Measurements from ENCODE around the gene MN1. TPM values are rescaled to one million over a fixed set of nuclear protein-coding genes. Genes with fewer than 3 reads are reported as not detected.

MN1 gene
- total RNA-seq, 1 donor from 2014 or later: 4.0 TPM

DNA sequence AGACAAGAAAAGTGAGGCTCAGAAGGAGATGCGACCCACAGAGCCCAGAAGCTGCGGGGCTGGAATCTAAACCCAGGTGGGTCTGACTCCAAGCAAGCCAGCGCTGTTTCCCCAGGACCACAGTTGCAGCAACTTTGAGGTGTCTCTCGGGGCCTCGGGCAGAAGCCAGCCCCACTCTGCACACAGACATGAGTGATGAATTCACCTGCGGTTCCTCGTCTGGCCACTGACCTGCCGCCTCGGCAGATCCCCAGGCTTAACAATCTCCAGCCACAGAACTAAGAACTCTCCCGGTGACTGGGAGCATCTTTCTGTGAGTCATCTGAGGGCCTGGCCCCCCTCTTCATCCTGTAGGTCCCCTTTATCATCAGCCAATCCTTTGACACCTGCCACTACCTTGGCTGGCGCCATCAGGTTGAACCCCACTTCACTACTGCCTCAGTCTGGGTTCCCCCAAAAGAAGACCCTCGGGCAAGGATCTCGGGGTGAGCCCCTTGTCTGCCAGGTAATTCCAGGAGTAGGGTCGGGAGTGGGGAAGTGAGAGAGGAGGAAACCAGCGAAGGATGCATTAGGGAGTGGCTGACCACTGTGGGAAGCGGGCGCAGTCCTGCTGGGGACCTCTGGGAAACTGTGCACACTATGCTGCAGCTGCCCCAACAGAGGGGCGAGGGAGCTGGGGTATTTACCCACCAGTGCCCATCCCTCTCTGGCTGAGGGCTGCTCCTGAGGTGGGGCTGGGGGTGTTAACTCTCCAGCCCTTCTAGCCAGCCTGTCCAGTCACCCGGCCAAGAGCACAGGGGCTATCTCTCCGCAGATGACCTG lies 33.0 kb upstream of the MN1 start:
- intact Hi-C loops (cut with DNase I): no loop called here
- no peak overlapping the region for H3K4me3 ChIP-seq
- no peaks in the 10 kb centered on the region for H3K36me3 ChIP-seq
- no peaks in the 10 kb centered on the region for H3K4me1 ChIP-seq
- H3K27ac ChIP-seq: no peak overlapping the region
- ATAC-seq: no peak
- H3K27me3 ChIP-seq: no peaks in the 10 kb centered on the region
- no peak for DNase-seq
- H3K9me3 ChIP-seq: no peaks in the 10 kb centered on the region
- TF ChIP-seq CTCF (IDR thresholded peaks at IDR 0.05): no peak

DNA sequence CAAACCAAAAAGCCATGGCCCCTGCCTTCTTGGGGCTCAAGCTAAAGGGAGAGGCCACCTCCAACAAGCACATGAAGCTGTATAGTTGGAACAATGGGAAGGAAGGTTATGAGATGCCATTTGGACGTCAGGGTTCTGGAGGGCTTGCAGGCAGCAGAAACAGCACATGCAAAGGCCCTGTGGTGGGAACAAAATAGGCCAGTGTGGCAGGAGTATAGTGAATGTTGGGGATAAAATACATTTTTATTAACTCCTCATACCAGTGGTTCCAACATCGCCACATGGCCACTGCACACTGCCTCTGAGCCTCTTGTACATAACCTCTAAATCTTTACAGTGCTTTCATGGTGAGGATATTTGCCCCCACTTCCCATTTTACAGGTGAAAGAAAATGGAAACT lies 32.2 kb upstream of the MN1 start:
- H3K27ac ChIP-seq: no peak overlapping the region
- TF ChIP-seq CTCF (IDR thresholded peaks at IDR 0.05): no peak
- H3K27me3 ChIP-seq: no peaks in the 10 kb centered on the region
- no peaks in the 10 kb centered on the region for H3K9me3 ChIP-seq
- ATAC-seq (no peak), DNase-seq (no peak)
- intact Hi-C loops (cut with DNase I): no loop called here
- no peaks in the 10 kb centered on the region for H3K4me1 ChIP-seq
- no peak overlapping the region for H3K4me3 ChIP-seq
- H3K36me3 ChIP-seq: no peaks in the 10 kb centered on the region

GRCh38 chr22:27832606-27833005 lies 31.1 kb upstream of the MN1 start:
- TF ChIP-seq CTCF (IDR thresholded peaks at IDR 0.05): no peak
- Histone ChIP-seq H3K36me3 (no peaks in the 10 kb centered on the region), H3K27ac (no peak overlapping the region), H3K27me3 (no peaks in the 10 kb centered on the region), H3K4me3 (no peak overlapping the region), H3K9me3 (no peaks in the 10 kb centered on the region), H3K4me1 (no peaks in the 10 kb centered on the region)
- DNase-seq: no peak
- intact Hi-C loops (cut with DNase I): no loop called here
- ATAC-seq: no peak

GRCh38 chr22:27829620-27830019 lies 28.1 kb upstream of the MN1 start:
- DNase-seq (no peak), ATAC-seq (no peak)
- intact Hi-C loops (cut with DNase I): no loop called here
- Histone ChIP-seq H3K27me3 (no peaks in the 10 kb centered on the region), H3K9me3 (no peaks in the 10 kb centered on the region), H3K4me3 (no peak overlapping the region), H3K36me3 (no peaks in the 10 kb centered on the region), H3K27ac (no peak overlapping the region), H3K4me1 (no peaks in the 10 kb centered on the region)
- TF ChIP-seq CTCF (IDR thresholded peaks at IDR 0.05): no peak

GRCh38 chr22:27827604-27828587 lies 26.3 kb upstream of the MN1 start:
- no peak for ATAC-seq
- H3K27ac ChIP-seq: no peak overlapping the region
- no peak for TF ChIP-seq CTCF (IDR thresholded peaks at IDR 0.05)
- DNase-seq: no peak
- no peak overlapping the region for H3K4me3 ChIP-seq
- H3K4me1 ChIP-seq: no peaks in the 10 kb centered on the region
- H3K36me3 ChIP-seq: no peaks in the 10 kb centered on the region
- no peaks in the 10 kb centered on the region for H3K9me3 ChIP-seq
- H3K27me3 ChIP-seq: no peaks in the 10 kb centered on the region
- intact Hi-C loops (cut with DNase I): no loop called here

Data from upper lobe of right lung (tissue), 1 donor.